ENCODE results near the gene SHROOM3. TPM values are rescaled to one million over a fixed set of nuclear protein-coding genes. Genes with fewer than 3 reads are reported as not detected.

The SHROOM3 gene
- total RNA-seq, 1 donor from 2014 or later, result 192 TPM

- intact Hi-C loops (cut with DNase I), result no loop called here
- H3K27me3 ChIP-seq, result no peaks in the 10 kb centered on the region
- no peak for TF ChIP-seq CTCF (IDR thresholded peaks at IDR 0.05)
- H3K27ac ChIP-seq, result peak overlapping the region; percentile 80 to 84
- H3K36me3 ChIP-seq, result no peaks in the 10 kb centered on the region
- no peaks in the 10 kb centered on the region for H3K9me3 ChIP-seq
- no peak for DNase-seq (ENCODE audit: low spot score in 2 of 2)
- H3K4me3 ChIP-seq, result no peak overlapping the region
- H3K4me1 ChIP-seq, result peaks cover 18 to 53% of the 10 kb centered on the region in 2 donors
These were observed 269.3 kb downstream of the SHROOM3 start for GRCh38 chr4:76704133-76704881.

- Histone ChIP-seq H3K27ac (peak overlapping the region; percentile 80 to 84), H3K27me3 (no peaks in the 10 kb centered on the region), H3K36me3 (peaks cover 0 to under 1% of the 10 kb centered on the region in 2 donors), H3K4me1 (peaks cover 18 to 63% of the 10 kb centered on the region in 2 donors), H3K9me3 (no peaks in the 10 kb centered on the region), H3K4me3 (no peak overlapping the region)
- DNase-seq (ENCODE audit: low spot score in 2 of 2), result no peak
- TF ChIP-seq CTCF (IDR thresholded peaks at IDR 0.05), result no peak
- intact Hi-C loops (cut with DNase I), result no loop called here
These were observed 270.4 kb downstream of the SHROOM3 start for GRCh38 chr4:76705472-76705871.

GRCh38 chr4:76706581-76706980 is 271.6 kb downstream of the SHROOM3 start:
- H3K36me3 ChIP-seq, result peaks cover 3 to 11% of the 10 kb centered on the region in 2 donors
- H3K27me3 ChIP-seq, result no peaks in the 10 kb centered on the region
- intact Hi-C loops (cut with DNase I), result no loop called here
- H3K4me1 ChIP-seq, result peaks cover 18 to 58% of the 10 kb centered on the region in 2 donors
- DNase-seq (ENCODE audit: low spot score in 2 of 2), result no peak
- H3K27ac ChIP-seq, result peak overlapping the region; percentile 80 to 84
- no peak for TF ChIP-seq CTCF (IDR thresholded peaks at IDR 0.05)
- no peak overlapping the region for H3K4me3 ChIP-seq
- H3K9me3 ChIP-seq, result no peaks in the 10 kb centered on the region

- TF ChIP-seq CTCF (IDR thresholded peaks at IDR 0.05), result no peak
- no peaks in the 10 kb centered on the region for H3K27me3 ChIP-seq
- no peaks in the 10 kb centered on the region for H3K9me3 ChIP-seq
- peaks cover 3 to 11% of the 10 kb centered on the region in 2 donors for H3K36me3 ChIP-seq
- intact Hi-C loops (cut with DNase I), result no loop called here
- DNase-seq (ENCODE audit: low spot score in 2 of 2), result no peak
- H3K4me1 ChIP-seq, result peaks cover 12 to 49% of the 10 kb centered on the region in 2 donors
- H3K4me3 ChIP-seq, result no peak overlapping the region
- peak overlapping the region; percentile 69 to 73 for H3K27ac ChIP-seq
These were observed 274.1 kb downstream of the SHROOM3 start for GRCh38 chr4:76708971-76709771.

GRCh38 chr4:76709772-76710090 is 274.7 kb downstream of the SHROOM3 start:
- peaks cover 3 to 11% of the 10 kb centered on the region in 2 donors for H3K36me3 ChIP-seq
- no peaks in the 10 kb centered on the region for H3K27me3 ChIP-seq
- H3K9me3 ChIP-seq, result no peaks in the 10 kb centered on the region
- intact Hi-C loops (cut with DNase I), result loop anchor here (2.0 kb wide), 1 partner anchor 53 kb away; no protein-coding TSS in a partner anchor
- H3K4me1 ChIP-seq, result peaks cover 9 to 49% of the 10 kb centered on the region in 2 donors
- no peak for DNase-seq (ENCODE audit: low spot score in 2 of 2)
- H3K27ac ChIP-seq, result peak overlapping the region; percentile 69 to 73
- TF ChIP-seq CTCF (IDR thresholded peaks at IDR 0.05), result no peak
- no peak overlapping the region for H3K4me3 ChIP-seq

Measured in ascending aorta (tissue), 2 donors.